Ovary (tissue), 3 donors: ENCODE measurements around the gene AATK.

Experiments used
- CTCF ChIP-seq, 3 donors: fragments of 450-650 bp in 2 of 3; fragments of 200-600 bp in 1 of 3; IDR thresholded peaks; one replicate each; pipeline versions ENCODE4 v1.5.1 to v1.8.0; 2016 to 2022; ENCODE audit warnings: antibody characterized with exemption in 3 of 3, mild to moderate bottlenecking in 1 of 3
- EP300 ChIP-seq: sonication (generic); formaldehyde crosslinking; IDR thresholded peaks from one replicate; pipeline ENCODE4 v1.6.1; 2017; ENCODE audit warnings: antibody characterized with exemption
- POLR2A ChIP-seq: fragments of 450-650 bp; IDR thresholded peaks from one replicate; pipeline ENCODE4 v1.6.1; 2017; ENCODE audit warnings: antibody characterized with exemption, mild to moderate bottlenecking, moderate library complexity
- donor health status: DM: no; HTN: no; CAD: no.

DNA sequence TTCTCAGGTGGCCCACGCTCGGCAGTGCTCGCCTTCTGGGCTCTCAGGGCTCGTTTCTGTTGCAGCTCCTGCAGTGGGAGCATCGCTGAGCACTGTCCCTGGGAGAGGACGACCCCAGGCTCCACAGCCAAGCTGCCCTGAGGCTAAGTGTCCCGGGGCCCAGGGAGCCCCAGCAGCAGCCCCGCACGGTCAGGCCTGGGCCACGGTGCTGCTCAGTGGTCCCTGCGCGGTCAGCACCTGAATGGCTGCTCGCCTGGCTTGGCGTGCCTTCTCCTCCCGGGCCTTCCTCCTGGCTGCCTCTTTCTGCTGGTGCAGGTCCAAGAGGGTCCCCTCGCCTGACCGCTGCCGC, 33.4 kb upstream of the AATK start:
- TF ChIP-seq CTCF (IDR thresholded peaks at IDR 0.05) (no peak), EP300 (no peak), POLR2A (no peak)
